ENCODE results near the gene CTNNBL1. TPM values are rescaled to one million over a fixed set of nuclear protein-coding genes. Genes with fewer than 3 reads are reported as not detected.

The CTNNBL1 gene
- total RNA-seq, 1 donor from 2014 or later = 93.5 TPM

- DNase-seq (ENCODE audit: low spot score) = no peak
- no peaks in the 10 kb centered on the region for H3K4me1 Mint-ChIP-seq (ENCODE audit: low read depth)
- peaks cover 27% of the 10 kb centered on the region for H3K36me3 Mint-ChIP-seq (ENCODE audit: low read depth)
- no peak overlapping the region for H3K4me3 Mint-ChIP-seq
- H3K27me3 Mint-ChIP-seq (ENCODE audit: insufficient read depth) = no peaks in the 10 kb centered on the region
- H3K27ac Mint-ChIP-seq = no peak overlapping the region
- intact Hi-C loops (cut with micrococcal nuclease) = no loop called here
- H3K9me3 Mint-ChIP-seq = peaks cover 5% of the 10 kb centered on the region
Observed at GRCh38 chr20:37789408-37789807, 95.6 kb downstream of the CTNNBL1 start.

- no peak overlapping the region for H3K27ac Mint-ChIP-seq
- intact Hi-C loops (cut with micrococcal nuclease) = no loop called here
- no peaks in the 10 kb centered on the region for H3K4me1 Mint-ChIP-seq (ENCODE audit: low read depth)
- H3K4me3 Mint-ChIP-seq = no peak overlapping the region
- H3K27me3 Mint-ChIP-seq (ENCODE audit: insufficient read depth) = no peaks in the 10 kb centered on the region
- H3K9me3 Mint-ChIP-seq = peaks cover 5% of the 10 kb centered on the region
- peaks cover 25% of the 10 kb centered on the region for H3K36me3 Mint-ChIP-seq (ENCODE audit: low read depth)
- no peak for DNase-seq (ENCODE audit: low spot score)
Observed at GRCh38 chr20:37790900-37791299, 97.1 kb downstream of the CTNNBL1 start.

- H3K36me3 Mint-ChIP-seq (ENCODE audit: low read depth) = peaks cover 19% of the 10 kb centered on the region
- H3K9me3 Mint-ChIP-seq = peaks cover 5% of the 10 kb centered on the region
- no peak overlapping the region for H3K27ac Mint-ChIP-seq
- intact Hi-C loops (cut with micrococcal nuclease) = no loop called here
- H3K4me1 Mint-ChIP-seq (ENCODE audit: low read depth) = no peaks in the 10 kb centered on the region
- H3K4me3 Mint-ChIP-seq = no peak overlapping the region
- no peaks in the 10 kb centered on the region for H3K27me3 Mint-ChIP-seq (ENCODE audit: insufficient read depth)
- DNase-seq (ENCODE audit: low spot score) = no peak
Observed at GRCh38 chr20:37796121-37796520, 102.3 kb downstream of the CTNNBL1 start.

GRCh38 chr20:37796733-37797132 lies 102.9 kb downstream of the CTNNBL1 start:
- intact Hi-C loops (cut with micrococcal nuclease) = no loop called here
- Mint-ChIP-seq H3K27ac (no peak overlapping the region), H3K9me3 (peaks cover 5% of the 10 kb centered on the region), H3K36me3 (ENCODE audit: low read depth) (peaks cover 16% of the 10 kb centered on the region), H3K4me3 (no peak overlapping the region), H3K27me3 (ENCODE audit: insufficient read depth) (no peaks in the 10 kb centered on the region), H3K4me1 (ENCODE audit: low read depth) (no peaks in the 10 kb centered on the region)
- no peak for DNase-seq (ENCODE audit: low spot score)

GRCh38 chr20:37797669-37798175 lies 103.9 kb downstream of the CTNNBL1 start:
- H3K4me3 Mint-ChIP-seq = no peak overlapping the region
- no peaks in the 10 kb centered on the region for H3K27me3 Mint-ChIP-seq (ENCODE audit: insufficient read depth)
- H3K9me3 Mint-ChIP-seq = no peaks in the 10 kb centered on the region
- no peak for DNase-seq (ENCODE audit: low spot score)
- intact Hi-C loops (cut with micrococcal nuclease) = no loop called here
- H3K27ac Mint-ChIP-seq = no peak overlapping the region
- no peaks in the 10 kb centered on the region for H3K4me1 Mint-ChIP-seq (ENCODE audit: low read depth)
- H3K36me3 Mint-ChIP-seq (ENCODE audit: low read depth) = peaks cover 13% of the 10 kb centered on the region

- H3K4me3 Mint-ChIP-seq = no peak overlapping the region
- intact Hi-C loops (cut with micrococcal nuclease) = no loop called here
- H3K27me3 Mint-ChIP-seq (ENCODE audit: insufficient read depth) = no peaks in the 10 kb centered on the region
- no peak overlapping the region for H3K27ac Mint-ChIP-seq
- no peaks in the 10 kb centered on the region for H3K4me1 Mint-ChIP-seq (ENCODE audit: low read depth)
- DNase-seq (ENCODE audit: low spot score) = no peak
- H3K9me3 Mint-ChIP-seq = no peaks in the 10 kb centered on the region
- H3K36me3 Mint-ChIP-seq (ENCODE audit: low read depth) = peaks cover 15% of the 10 kb centered on the region
Observed at GRCh38 chr20:37798312-37798711, 104.5 kb downstream of the CTNNBL1 start.

GRCh38 chr20:37800618-37801017 lies 106.8 kb downstream of the CTNNBL1 start:
- no peak overlapping the region for H3K27ac Mint-ChIP-seq
- H3K9me3 Mint-ChIP-seq = no peaks in the 10 kb centered on the region
- no peak for DNase-seq (ENCODE audit: low spot score)
- no peak overlapping the region for H3K4me3 Mint-ChIP-seq
- H3K36me3 Mint-ChIP-seq (ENCODE audit: low read depth) = peaks cover 13% of the 10 kb centered on the region
- H3K4me1 Mint-ChIP-seq (ENCODE audit: low read depth) = peaks cover 4% of the 10 kb centered on the region
- intact Hi-C loops (cut with micrococcal nuclease) = no loop called here
- no peaks in the 10 kb centered on the region for H3K27me3 Mint-ChIP-seq (ENCODE audit: insufficient read depth)

- peaks cover 4% of the 10 kb centered on the region for H3K4me1 Mint-ChIP-seq (ENCODE audit: low read depth)
- no peak for DNase-seq (ENCODE audit: low spot score)
- H3K27me3 Mint-ChIP-seq (ENCODE audit: insufficient read depth) = no peaks in the 10 kb centered on the region
- H3K27ac Mint-ChIP-seq = no peak overlapping the region
- H3K36me3 Mint-ChIP-seq (ENCODE audit: low read depth) = peaks cover 9% of the 10 kb centered on the region
- intact Hi-C loops (cut with micrococcal nuclease) = no loop called here
- no peaks in the 10 kb centered on the region for H3K9me3 Mint-ChIP-seq
- no peak overlapping the region for H3K4me3 Mint-ChIP-seq
Observed at GRCh38 chr20:37801921-37802320, 108.1 kb downstream of the CTNNBL1 start.

- H3K36me3 Mint-ChIP-seq (ENCODE audit: low read depth) = peaks cover 9% of the 10 kb centered on the region
- no peaks in the 10 kb centered on the region for H3K9me3 Mint-ChIP-seq
Observed at GRCh38 chr20:37803438-37804307, 109.8 kb downstream of the CTNNBL1 start.

GRCh38 chr20:37804584-37805566 lies 111.0 kb downstream of the CTNNBL1 start:
- H3K9me3 Mint-ChIP-seq = no peaks in the 10 kb centered on the region
- H3K36me3 Mint-ChIP-seq (ENCODE audit: low read depth) = peaks cover 13% of the 10 kb centered on the region
- H3K4me3 Mint-ChIP-seq = no peak overlapping the region
- no peaks in the 10 kb centered on the region for H3K27me3 Mint-ChIP-seq (ENCODE audit: insufficient read depth)
- peaks cover 4% of the 10 kb centered on the region for H3K4me1 Mint-ChIP-seq (ENCODE audit: low read depth)
- DNase-seq (ENCODE audit: low spot score) = no peak
- intact Hi-C loops (cut with micrococcal nuclease) = no loop called here
- no peak overlapping the region for H3K27ac Mint-ChIP-seq

More at GRCh38 chr20:37803438-37804307, 109.8 kb downstream of the CTNNBL1 start:
- Mint-ChIP-seq H3K4me3 (no peak overlapping the region), H3K27ac (no peak overlapping the region), H3K4me1 (ENCODE audit: low read depth) (peaks cover 4% of the 10 kb centered on the region), H3K27me3 (ENCODE audit: insufficient read depth) (no peaks in the 10 kb centered on the region)
- intact Hi-C loops (cut with micrococcal nuclease) = no loop called here
- no peak for DNase-seq (ENCODE audit: low spot score)

GRCh38 chr20:37807471-37808232 lies 113.8 kb downstream of the CTNNBL1 start:
- Mint-ChIP-seq H3K27me3 (ENCODE audit: insufficient read depth) (no peaks in the 10 kb centered on the region), H3K4me3 (no peak overlapping the region), H3K9me3 (no peaks in the 10 kb centered on the region), H3K4me1 (ENCODE audit: low read depth) (peaks cover 4% of the 10 kb centered on the region), H3K27ac (no peak overlapping the region), H3K36me3 (ENCODE audit: low read depth) (peaks cover 14% of the 10 kb centered on the region)
- intact Hi-C loops (cut with micrococcal nuclease) = no loop called here
- no peak for DNase-seq (ENCODE audit: low spot score)
